GM23338 (cell line): Measurements from ENCODE around the gene U2SURP. TPM values are rescaled to one million over a fixed set of nuclear protein-coding genes. Genes with fewer than 3 reads are reported as not detected.
A peak's percentile ranks its signal among the peaks of the same experiment; 100 is the strongest.

ENCODE experiments used
- ATAC-seq: fragments of 200-7000 bp; cut with Tn5 transposase; 3 replicates; pipeline ENCODE4 v1.9.1; 2020
- DNase-seq: peaks from one replicate; pipeline ENCODE4 v3.0.0-alpha.2; 2015; ENCODE audit warnings: low spot score
- H2AFZ ChIP-seq: fragments of 200-600 bp; sonication (generic); 2 replicates; pipeline ENCODE4 v1.8.0; 2016; ENCODE audit warnings: antibody characterized with exemption, mild to moderate bottlenecking, moderate library complexity
- H3F3A ChIP-seq: fragments of 200-600 bp; sonication (generic); replicated peaks from 2 replicates; pipeline ENCODE4 v1.8.0; 2017; ENCODE audit warnings: antibody characterized with exemption, mixed run types, low read depth
- H3K27ac ChIP-seq: fragments of 200-600 bp; sonication (generic); 2 replicates; pipeline ENCODE4 v1.6.1; 2016; ENCODE audit warnings: low read depth
- H3K27me3 ChIP-seq: fragments of 200-600 bp; sonication (generic); 2 replicates; pipeline ENCODE4 v1.8.0; 2016; ENCODE audit warnings: mild to moderate bottlenecking, mixed run types, moderate library complexity; ENCODE audit not compliant: insufficient read depth
- H3K36me3 ChIP-seq: fragments of 200-600 bp; sonication (generic); 2 replicates; pipeline ENCODE4 v1.8.0; 2016; ENCODE audit warnings: mild to moderate bottlenecking; ENCODE audit not compliant: insufficient read depth
- H3K4me1 ChIP-seq: fragments of 200-600 bp; sonication (generic); 2 replicates; pipeline ENCODE4 v1.8.0; 2016; ENCODE audit warnings: mild to moderate bottlenecking, moderate library complexity; ENCODE audit not compliant: insufficient read depth
- H3K4me2 ChIP-seq: fragments of 200-600 bp; sonication (generic); 2 replicates; pipeline ENCODE4 v1.7.1; 2017; ENCODE audit warnings: mixed run types
- H3K4me3 ChIP-seq: fragments of 200-600 bp; sonication (generic); 2 replicates; pipeline ENCODE4 v1.6.1; 2016; ENCODE audit warnings: mixed run types
- H3K79me2 ChIP-seq: fragments of 200-600 bp; sonication (generic); replicated peaks from 2 replicates; pipeline ENCODE4 v1.8.0; 2017; ENCODE audit warnings: mild to moderate bottlenecking; ENCODE audit not compliant: insufficient read depth
- H3K9me2 ChIP-seq: fragments of 200-600 bp; sonication (generic); 2 replicates; pipeline ENCODE4 v1.8.0; 2017; ENCODE audit not compliant: insufficient read depth
- H4K20me1 ChIP-seq: fragments of 200-600 bp; sonication (generic); replicated peaks from 2 replicates; pipeline ENCODE4 v1.8.0; 2017; ENCODE audit warnings: mild to moderate bottlenecking; ENCODE audit not compliant: insufficient read depth
- H3K27ac Mint-ChIP-seq: 2 replicates; pipeline ENCODE4 v1.8.0; 2020; ENCODE audit warnings: inconsistent platforms, mild to moderate bottlenecking, moderate library complexity, mixed read lengths
- H3K27me3 Mint-ChIP-seq: 3 replicates; pipeline ENCODE4 v1.8.0; 2022; ENCODE audit warnings: low read depth, mild to moderate bottlenecking, moderate library complexity, mixed read lengths, inconsistent platforms; ENCODE audit not compliant: insufficient read depth, poor library complexity
- H3K36me3 Mint-ChIP-seq: 3 replicates; pipeline ENCODE4 v1.8.0; 2021; ENCODE audit warnings: low read depth, mild to moderate bottlenecking, inconsistent platforms, moderate library complexity, mixed read lengths
- H3K4me1 Mint-ChIP-seq: 3 replicates; pipeline ENCODE4 v1.8.0; 2020; ENCODE audit warnings: mild to moderate bottlenecking, inconsistent platforms, mixed read lengths
- H3K4me3 Mint-ChIP-seq: 3 replicates; pipeline ENCODE4 v1.8.0; 2021; ENCODE audit warnings: moderate library complexity, mild to moderate bottlenecking, inconsistent platforms, mixed read lengths
- H3K9me3 Mint-ChIP-seq: 3 replicates; pipeline ENCODE4 v1.8.0; 2020; ENCODE audit warnings: moderate library complexity, mild to moderate bottlenecking, inconsistent platforms, mixed read lengths
- CREB1 ChIP-seq: fragments of 250-450 bp; sonication (Bioruptor Pico); IDR thresholded peaks from 2 replicates; pipeline ENCODE4 v1.5.0; 2020; ENCODE audit warnings: low read depth, mild to moderate bottlenecking, moderate library complexity
- JUNB ChIP-seq: IDR thresholded peaks from one replicate; pipeline ENCODE4 v1.6.1; 2016; ENCODE audit warnings: antibody characterized with exemption; ENCODE audit not compliant: unreplicated experiment
- REST ChIP-seq: IDR thresholded peaks from one replicate; pipeline ENCODE4 v1.6.1; 2018; ENCODE audit warnings: antibody characterized with exemption; ENCODE audit not compliant: unreplicated experiment
- ZNF462 ChIP-seq: fragments of 250-450 bp; sonication (Bioruptor Pico); IDR thresholded peaks from 2 replicates; pipeline ENCODE4 v1.5.0; 2020; ENCODE audit warnings: mild to moderate bottlenecking, moderate library complexity
- polyA plus RNA-seq: library from polyadenylated mRNA; unstranded; fragments of >200 nt; fragmentation: Nextera tagmentation; extraction: Ambion mirVana; gene quantifications from 2 replicates; pipeline ENCODE4 v1.2.1, GENCODE V29; 2016
- total RNA-seq: library from RNA; depleted of rRNA; stranded (reverse); fragments of >200 nt; shearing (Covaris generic); gene quantifications from 2 replicates; pipeline ENCODE4 v1.2.3, GENCODE V29; 2014
- TF ChIP-seq, protein P1 (sequence below): IDR thresholded peaks from 2 replicates; pipeline ENCODE4 v1.6.1; 2016; ENCODE audit warnings: antibody characterized with exemption

Gene U2SURP
- total and polyA plus RNA-seq, 2 experiments from 2014 or later = 116 to 372 TPM

DNA sequence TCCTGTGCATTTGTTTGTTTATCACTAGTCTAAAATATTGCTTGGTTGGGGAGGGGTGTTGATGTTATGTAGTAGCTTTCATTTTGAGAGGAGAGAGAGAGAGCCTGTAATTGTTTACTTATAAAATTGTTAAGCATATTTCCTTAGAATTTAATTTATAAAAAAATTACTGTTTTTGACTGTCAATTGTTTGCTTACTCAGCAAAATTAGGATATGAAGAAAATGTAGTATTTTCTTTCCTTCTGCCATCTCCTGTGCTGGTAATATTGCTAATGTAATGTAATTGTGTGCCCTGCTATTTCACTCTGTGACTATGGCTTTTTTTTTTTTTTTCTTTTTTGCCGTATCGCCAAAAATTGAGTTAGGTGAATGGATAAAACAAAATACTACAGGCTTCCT, 3.5 kb downstream of the U2SURP start:
- H3K27me3 Mint-ChIP-seq = peaks cover 13% of the 10 kb centered on the region

More for the DNA sequence above, 3.5 kb downstream of the U2SURP start:
- H3K4me1 ChIP-seq = peaks cover 31% of the 10 kb centered on the region
- no peak overlapping the region for H3K27ac ChIP-seq
- Mint-ChIP-seq H3K27ac (no peak overlapping the region), H3K9me3 (no peaks in the 10 kb centered on the region), H3K4me1 (peaks cover 38% of the 10 kb centered on the region), H3K36me3 (no peaks in the 10 kb centered on the region; the same call in 1 of the 3 replicates), H3K4me3 (peak overlapping the region; percentile 25; the same call in 1 of the 3 replicates)
- 0 out of 2 replicates have a peak, but pooled peaks cover 4% of the 10 kb centered on the region for H3F3A ChIP-seq
- no peak overlapping the region for H2AFZ ChIP-seq
- DNase-seq (no peak), ATAC-seq (no peak)
- TF ChIP-seq JUNB = no peak
- TF ChIP-seq REST = no peak
- TF ChIP-seq, protein P1, sequence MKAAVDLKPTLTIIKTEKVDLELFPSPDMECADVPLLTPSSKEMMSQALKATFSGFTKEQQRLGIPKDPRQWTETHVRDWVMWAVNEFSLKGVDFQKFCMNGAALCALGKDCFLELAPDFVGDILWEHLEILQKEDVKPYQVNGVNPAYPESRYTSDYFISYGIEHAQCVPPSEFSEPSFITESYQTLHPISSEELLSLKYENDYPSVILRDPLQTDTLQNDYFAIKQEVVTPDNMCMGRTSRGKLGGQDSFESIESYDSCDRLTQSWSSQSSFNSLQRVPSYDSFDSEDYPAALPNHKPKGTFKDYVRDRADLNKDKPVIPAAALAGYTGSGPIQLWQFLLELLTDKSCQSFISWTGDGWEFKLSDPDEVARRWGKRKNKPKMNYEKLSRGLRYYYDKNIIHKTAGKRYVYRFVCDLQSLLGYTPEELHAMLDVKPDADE = no peak
- no peak for TF ChIP-seq CREB1 (CRISPR knock-in tag)
- TF ChIP-seq ZNF462 (CRISPR knock-in tag) = no peak
- peaks cover 87% of the 10 kb centered on the region for H3K79me2 ChIP-seq
- no peaks in the 10 kb centered on the region for H3K36me3 ChIP-seq
- H3K9me2 ChIP-seq = no peaks in the 10 kb centered on the region
- H3K4me3 ChIP-seq = no peak overlapping the region
- H3K4me2 ChIP-seq = no peak overlapping the region
- no peaks in the 10 kb centered on the region for H3K27me3 ChIP-seq
- peaks cover 47% of the 10 kb centered on the region for H4K20me1 ChIP-seq
